H9 (cell line): Measurements from ENCODE around the gene RASA3. TPM values are rescaled to one million over a fixed set of nuclear protein-coding genes. Genes with fewer than 3 reads are reported as not detected.

Experiments
- DNase-seq: peaks from one replicate; pipeline ENCODE4 v3.0.0-alpha.2; 2017
- H2AFZ ChIP-seq: one replicate; pipeline ENCODE4 v1.6.1; 2013; ENCODE audit warnings: mild to moderate bottlenecking, low read length, control low read depth, moderate library complexity
- H2AK5ac ChIP-seq: 2 replicates; pipeline ENCODE4 v1.6.1; 2013; ENCODE audit warnings: low read length, control low read depth, mixed read lengths; ENCODE audit not compliant: insufficient read length
- H2BK120ac ChIP-seq: one replicate; pipeline ENCODE4 v1.6.1; 2013; ENCODE audit warnings: low read depth, mild to moderate bottlenecking, low read length, control low read depth, inconsistent platforms; ENCODE audit not compliant: poor library complexity, severe bottlenecking
- H2BK12ac ChIP-seq: 2 replicates; pipeline ENCODE4 v1.6.1; 2013; ENCODE audit warnings: low read length, control low read depth, mixed read lengths, low read depth; ENCODE audit not compliant: insufficient read length
- H2BK15ac ChIP-seq: 2 replicates; pipeline ENCODE4 v1.6.1; 2013; ENCODE audit warnings: low read depth, low read length, control low read depth
- H2BK20ac ChIP-seq: one replicate; pipeline ENCODE4 v1.6.1; 2013; ENCODE audit warnings: low read depth, mild to moderate bottlenecking, low read length, control low read depth, inconsistent platforms; ENCODE audit not compliant: poor library complexity, severe bottlenecking
- H2BK5ac ChIP-seq: 2 replicates; pipeline ENCODE4 v1.6.1; 2013; ENCODE audit warnings: low read length, control low read depth, mixed read lengths; ENCODE audit not compliant: insufficient read length
- H3K14ac ChIP-seq: 2 replicates; pipeline ENCODE4 v1.6.1; 2013; ENCODE audit warnings: low read length, control low read depth; ENCODE audit not compliant: insufficient read depth
- H3K18ac ChIP-seq: 2 replicates; pipeline ENCODE4 v1.6.1; 2013; ENCODE audit warnings: low read depth, mild to moderate bottlenecking, mixed read lengths, low read length, control low read depth; ENCODE audit not compliant: insufficient read length
- H3K23ac ChIP-seq: 2 replicates; pipeline ENCODE4 v1.6.1; 2013; ENCODE audit warnings: low read length, control low read depth, mixed read lengths, low read depth; ENCODE audit not compliant: insufficient read length
- H3K23me2 ChIP-seq: 2 replicates; pipeline ENCODE4 v1.6.1; 2013; ENCODE audit warnings: low read depth, mild to moderate bottlenecking, mixed read lengths, low read length, control low read depth; ENCODE audit not compliant: insufficient read length, poor library complexity, severe bottlenecking
- H3K27ac ChIP-seq: 2 replicates; pipeline ENCODE4 v1.5.1; 2013; ENCODE audit warnings: low read length, control low read depth, mixed read lengths, low read depth; ENCODE audit not compliant: insufficient read length
- H3K27me3 ChIP-seq: 2 replicates; pipeline ENCODE4 v1.6.1; 2013; ENCODE audit warnings: low read length, control low read depth, inconsistent platforms; ENCODE audit not compliant: insufficient read depth
- H3K4ac ChIP-seq: 2 replicates; pipeline ENCODE4 v1.6.1; 2013; ENCODE audit warnings: low read depth, mild to moderate bottlenecking, control low read depth, inconsistent platforms, low read length, moderate library complexity
- H3K4me1 ChIP-seq: 2 replicates; pipeline ENCODE4 v1.6.1; 2013; ENCODE audit warnings: low read length, control low read depth, inconsistent platforms; ENCODE audit not compliant: insufficient read depth
- H3K4me2 ChIP-seq: 2 replicates; pipeline ENCODE4 v1.6.1; 2013; ENCODE audit warnings: low read length, control low read depth, mixed read lengths; ENCODE audit not compliant: insufficient read length, insufficient read depth
- H3K56ac ChIP-seq: 2 replicates; pipeline ENCODE4 v1.6.1; 2013; ENCODE audit warnings: low read depth, mild to moderate bottlenecking, mixed read lengths, low read length, control low read depth; ENCODE audit not compliant: insufficient read length
- H3K79me1 ChIP-seq: 2 replicates; pipeline ENCODE4 v1.6.1; 2013; ENCODE audit warnings: low read depth, mild to moderate bottlenecking, moderate library complexity, low read length, control low read depth, inconsistent platforms; ENCODE audit not compliant: insufficient read depth, poor library complexity, severe bottlenecking
- H3K79me2 ChIP-seq: 2 replicates; pipeline ENCODE4 v1.6.1; 2013; ENCODE audit warnings: low read length, control low read depth, inconsistent platforms; ENCODE audit not compliant: insufficient read depth
- H3K9ac ChIP-seq: 2 replicates; pipeline ENCODE4 v1.6.1; 2013; ENCODE audit warnings: low read length, control low read depth, mixed read lengths; ENCODE audit not compliant: insufficient read length; ENCODE audit errors: extremely low read depth
- H3K9me3 ChIP-seq: one replicate; pipeline ENCODE4 v1.6.1; 2013; ENCODE audit warnings: low read depth, low read length, inconsistent platforms; ENCODE audit not compliant: control insufficient read depth
- H3T11ph ChIP-seq: one replicate; pipeline ENCODE4 v1.6.1; 2013; ENCODE audit warnings: mild to moderate bottlenecking, low read length, control low read depth, inconsistent platforms
- H4K20me1 ChIP-seq: one replicate; pipeline ENCODE4 v1.6.1; 2013; ENCODE audit not compliant: control insufficient read depth, insufficient read length, insufficient read depth
- H4K5ac ChIP-seq: 2 replicates; pipeline ENCODE4 v1.6.1; 2013; ENCODE audit warnings: low read depth, mild to moderate bottlenecking, mixed read lengths, low read length, control low read depth; ENCODE audit not compliant: insufficient read length
- H4K8ac ChIP-seq: replicated peaks from 2 replicates; pipeline ENCODE4 v1.6.1; 2013; ENCODE audit warnings: low read length, control low read depth, mixed read lengths, low read depth; ENCODE audit not compliant: insufficient read length
- H4K91ac ChIP-seq: 2 replicates; pipeline ENCODE4 v1.6.1; 2013; ENCODE audit warnings: low read depth, mild to moderate bottlenecking, moderate library complexity, mixed read lengths, low read length, control low read depth; ENCODE audit not compliant: insufficient read length
- H3K27ac Mint-ChIP-seq, 3 experiments: 2 replicates in 2 of 3; 3 replicates in 1 of 3; pipeline ENCODE4 v1.8.0; 2020 to 2021; ENCODE audit warnings: mixed read lengths in 3 of 3, mild to moderate bottlenecking in 1 of 3, moderate library complexity in 1 of 3
- H3K27me3 Mint-ChIP-seq: 2 replicates; pipeline ENCODE4 v1.8.0; 2021; ENCODE audit warnings: low read depth, mild to moderate bottlenecking, moderate library complexity, mixed read lengths
- H3K36me3 Mint-ChIP-seq, 3 experiments: 2 replicates in 2 of 3; 3 replicates in 1 of 3; pipeline ENCODE4 v1.8.0; 2020 to 2021; ENCODE audit warnings: low read depth in 3 of 3, mixed read lengths in 3 of 3; ENCODE audit not compliant: insufficient read depth in 1 of 3
- H3K4me1 Mint-ChIP-seq, 2 experiments: 2 replicates each; pipeline ENCODE4 v1.8.0; 2020; ENCODE audit warnings: mixed read lengths in 2 of 2
- H3K4me3 Mint-ChIP-seq, 2 experiments: 2 replicates in 1 of 2; 3 replicates in 1 of 2; pipeline ENCODE4 v1.8.0; 2020 to 2021; ENCODE audit warnings: mild to moderate bottlenecking in 2 of 2, mixed read lengths in 2 of 2, moderate library complexity in 1 of 2
- H3K9me3 Mint-ChIP-seq, 2 experiments: 2 replicates in 1 of 2; 3 replicates in 1 of 2; pipeline ENCODE4 v1.8.0; 2020; ENCODE audit warnings: mild to moderate bottlenecking in 2 of 2, mixed read lengths in 2 of 2, moderate library complexity in 1 of 2
- WGBS: extraction: QIAGEN DNeasy Blood & Tissue Kit; methylation state at CpG from one replicate; pipeline ENCODE4 v1.1.7; 2013; ENCODE audit warnings: missing lambda C conversion rate, low lambda C conversion rate, mixed read lengths; ENCODE audit not compliant: insufficient read length; ENCODE audit errors: extremely low coverage; 5-methylcytosine and 5-hydroxymethylcytosine counted together
- total RNA-seq: library from RNA; stranded (reverse); gene quantifications from 2 replicates; pipeline ENCODE4 v1.2.1, GENCODE V29; 2021
- TF ChIP-seq, protein P1 (sequence below): fragments of 200-600 bp; sonication (generic); conservative IDR thresholded peaks from 3 replicates; pipeline ENCODE4 v1.8.0; 2021; ENCODE audit warnings: antibody characterized with exemption, mild to moderate bottlenecking

RASA3 gene
- total RNA-seq, 1 experiment from 2014 or later = 12.3 TPM

DNA sequence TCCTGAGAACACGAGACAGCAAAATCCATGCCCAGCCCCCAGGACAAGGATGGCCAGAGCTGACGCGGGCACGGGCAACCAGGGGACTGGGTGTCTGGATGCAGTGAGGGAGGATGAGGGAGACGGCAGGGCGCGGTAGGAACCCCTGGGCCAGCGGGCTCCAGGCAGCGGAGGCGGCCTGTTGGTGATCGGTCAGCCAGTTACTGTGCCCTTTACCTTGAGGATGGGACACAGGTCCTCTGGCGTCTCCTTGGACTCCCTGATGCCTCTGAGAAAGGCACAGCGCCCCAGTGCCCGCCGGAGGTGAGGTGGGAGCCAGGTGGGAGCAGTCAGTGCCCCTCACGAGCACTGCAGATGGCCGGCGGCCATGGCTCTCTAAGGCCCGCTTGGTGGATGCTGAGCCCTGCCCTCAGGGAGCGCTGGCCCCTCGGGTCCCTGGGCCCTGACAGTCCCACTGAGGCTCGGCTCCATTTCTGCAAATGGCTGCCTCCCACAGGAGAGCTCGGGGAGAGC lies 189.8 kb downstream of the RASA3 start:
- H3K18ac ChIP-seq = no peak overlapping the region
- Mint-ChIP-seq H3K36me3 (no peaks in the 10 kb centered on the region), H3K4me3 (no peak overlapping the region), H3K27me3 (no peaks in the 10 kb centered on the region), H3K9me3 (no peaks in the 10 kb centered on the region), H3K27ac (no peak overlapping the region), H3K4me1 (peaks cover 6% of the 10 kb centered on the region in 2 experiments)
- no peaks in the 10 kb centered on the region for H3K4me1 ChIP-seq
- H2BK15ac ChIP-seq = no peak overlapping the region; the same call in 1 of the 2 replicates
- TF ChIP-seq, protein P1, sequence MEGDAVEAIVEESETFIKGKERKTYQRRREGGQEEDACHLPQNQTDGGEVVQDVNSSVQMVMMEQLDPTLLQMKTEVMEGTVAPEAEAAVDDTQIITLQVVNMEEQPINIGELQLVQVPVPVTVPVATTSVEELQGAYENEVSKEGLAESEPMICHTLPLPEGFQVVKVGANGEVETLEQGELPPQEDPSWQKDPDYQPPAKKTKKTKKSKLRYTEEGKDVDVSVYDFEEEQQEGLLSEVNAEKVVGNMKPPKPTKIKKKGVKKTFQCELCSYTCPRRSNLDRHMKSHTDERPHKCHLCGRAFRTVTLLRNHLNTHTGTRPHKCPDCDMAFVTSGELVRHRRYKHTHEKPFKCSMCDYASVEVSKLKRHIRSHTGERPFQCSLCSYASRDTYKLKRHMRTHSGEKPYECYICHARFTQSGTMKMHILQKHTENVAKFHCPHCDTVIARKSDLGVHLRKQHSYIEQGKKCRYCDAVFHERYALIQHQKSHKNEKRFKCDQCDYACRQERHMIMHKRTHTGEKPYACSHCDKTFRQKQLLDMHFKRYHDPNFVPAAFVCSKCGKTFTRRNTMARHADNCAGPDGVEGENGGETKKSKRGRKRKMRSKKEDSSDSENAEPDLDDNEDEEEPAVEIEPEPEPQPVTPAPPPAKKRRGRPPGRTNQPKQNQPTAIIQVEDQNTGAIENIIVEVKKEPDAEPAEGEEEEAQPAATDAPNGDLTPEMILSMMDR = no peak
- DNase-seq = no peak
- H3K56ac ChIP-seq = no peak overlapping the region
- H3K4ac ChIP-seq = no peak overlapping the region
- H3T11ph ChIP-seq = no peak overlapping the region
- no peak overlapping the region for H3K9ac ChIP-seq
- no peaks in the 10 kb centered on the region for H4K20me1 ChIP-seq
- H3K79me1 ChIP-seq = no peaks in the 10 kb centered on the region
- H3K4me2 ChIP-seq = no peak overlapping the region
- no peak overlapping the region for H4K8ac ChIP-seq
- H3K27ac ChIP-seq = no peak overlapping the region
- no peak overlapping the region for H3K23ac ChIP-seq
- no peak overlapping the region for H2BK5ac ChIP-seq
- no peaks in the 10 kb centered on the region for H3K27me3 ChIP-seq
- H2AFZ ChIP-seq = no peak overlapping the region
- H3K14ac ChIP-seq = no peak overlapping the region; the same call in 1 of the 2 replicates
- H3K9me3 ChIP-seq = no peaks in the 10 kb centered on the region
- no peak overlapping the region for H2BK120ac ChIP-seq
- H2BK12ac ChIP-seq = no peak overlapping the region
- H2BK20ac ChIP-seq = no peak overlapping the region
- H2AK5ac ChIP-seq = no peak overlapping the region
- H4K91ac ChIP-seq = no peak overlapping the region
- WGBS = no CpG with 5 or more reads among the region's 23 CpGs
- H3K23me2 ChIP-seq = no peaks in the 10 kb centered on the region
- no peaks in the 10 kb centered on the region for H3K79me2 ChIP-seq
- no peak overlapping the region for H4K5ac ChIP-seq
